DMS53 treated with DMSO at 0.1 percent for 48 hours (cell line): ENCODE results near the gene CYSTM1.

ENCODE experiments used
- DNase-seq: peaks from one replicate; lab custom pipeline; 2025; ENCODE audit not compliant: unreplicated experiment; lab: John Stamatoyannopoulos, UW

Gene CYSTM1, protein sequence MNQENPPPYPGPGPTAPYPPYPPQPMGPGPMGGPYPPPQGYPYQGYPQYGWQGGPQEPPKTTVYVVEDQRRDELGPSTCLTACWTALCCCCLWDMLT

GRCh38 chr5:140174465-140175366, at the start of gene CYSTM1:
TSS of gene CYSTM1 (plus strand) at chr5:140175188. CDS start at chr5:140194466, 19,278 bp downstream.
- DNase-seq = peak; percentile 92

- DNase-seq = no peak
These were observed 49.4 kb upstream of the CYSTM1 start, which contains the start of gene IGIP for GRCh38 chr5:140125637-140126036. TSS of gene IGIP (plus strand) at chr5:140125937. CDS start at chr5:140128477, 2,540 bp downstream.

DNA sequence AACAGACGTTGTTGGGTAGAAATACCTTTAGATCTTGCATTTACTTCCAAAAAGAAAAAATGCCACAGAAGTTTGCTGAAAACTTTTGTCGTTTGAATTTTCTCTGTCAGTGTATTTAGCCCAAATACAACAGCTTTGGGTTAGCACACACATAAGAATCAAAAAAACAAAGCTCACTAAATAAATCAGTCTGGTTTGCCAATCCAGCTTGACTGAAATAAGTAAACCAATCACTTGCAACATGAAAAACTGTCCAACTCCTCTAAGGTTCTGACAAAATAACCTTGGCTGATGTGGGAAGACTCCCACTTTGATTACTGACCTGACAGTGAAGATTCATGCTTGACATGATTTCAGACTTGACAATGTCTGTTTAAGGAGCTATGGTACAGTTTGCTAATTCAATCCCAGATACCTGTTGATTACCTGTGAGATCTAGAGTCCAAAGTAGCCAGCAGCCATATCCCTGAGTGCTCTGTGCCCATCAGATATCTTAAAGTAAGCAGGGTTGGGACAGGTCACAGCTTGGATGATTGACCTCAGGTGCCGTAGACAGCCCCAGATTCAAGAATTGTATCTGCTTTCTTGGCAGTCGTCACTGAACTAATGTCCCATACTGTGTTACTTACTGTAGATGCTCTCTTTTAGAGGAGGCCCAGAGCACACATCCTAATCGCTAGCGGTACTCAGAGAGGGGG, 48.5 kb upstream of the CYSTM1 start:
- DNase-seq = no peak

DNA sequence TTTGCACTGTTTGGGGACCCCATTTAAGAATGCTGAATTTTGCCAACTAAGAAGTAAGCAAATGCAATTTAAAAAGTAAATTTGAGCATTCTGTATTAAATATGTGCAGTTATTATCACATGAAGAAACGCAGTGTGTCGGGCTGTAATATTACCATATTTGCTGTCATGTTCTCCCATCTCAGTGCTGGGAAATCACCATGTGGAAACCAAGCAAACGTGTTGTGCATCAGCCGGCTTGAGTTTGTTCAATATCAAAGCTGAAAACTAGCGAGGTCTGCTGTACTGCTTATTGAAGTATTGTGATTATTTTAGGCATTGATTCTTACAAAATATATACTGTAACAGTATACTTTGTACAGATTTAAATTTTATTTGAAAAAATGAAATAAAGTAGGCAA, 46.6 kb upstream of the CYSTM1 start:
- no peak for DNase-seq

DNA sequence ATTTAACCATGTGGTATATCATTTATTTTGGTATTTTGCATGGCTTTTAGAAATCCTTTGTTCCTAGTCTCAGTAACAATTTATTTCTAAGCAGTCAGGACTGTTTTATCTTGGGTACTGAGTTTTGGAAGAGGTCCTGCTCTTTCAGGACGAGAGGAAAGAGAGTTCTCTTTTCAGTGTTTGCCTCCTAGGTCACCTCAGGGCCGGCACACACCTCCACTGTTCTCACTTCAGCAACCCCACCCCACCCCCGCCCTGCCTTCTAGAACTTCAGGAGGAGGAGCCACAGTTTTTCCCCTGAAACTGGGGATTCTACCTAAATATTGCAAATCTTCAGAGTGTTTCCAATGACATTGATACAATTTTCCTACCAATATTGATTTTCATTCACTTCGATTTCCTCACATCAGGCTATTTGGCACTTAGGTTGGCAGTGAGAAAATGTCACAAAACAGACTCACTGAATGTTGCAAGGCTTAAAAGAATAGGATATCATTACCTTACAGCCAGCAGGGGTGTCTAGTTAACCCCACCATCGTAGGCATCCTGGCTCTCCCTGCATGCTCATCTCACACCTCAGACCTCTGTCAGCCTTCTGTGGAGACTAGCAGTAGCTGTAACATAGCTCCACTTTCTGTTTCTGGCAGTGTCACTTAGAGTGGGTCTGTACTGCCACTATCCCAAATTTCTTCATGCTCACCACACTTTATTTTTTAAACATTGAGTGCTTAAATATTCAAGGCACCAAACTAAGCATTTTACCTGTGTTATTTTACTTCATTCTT, 43.8 kb upstream of the CYSTM1 start:
- DNase-seq = no peak

DNA sequence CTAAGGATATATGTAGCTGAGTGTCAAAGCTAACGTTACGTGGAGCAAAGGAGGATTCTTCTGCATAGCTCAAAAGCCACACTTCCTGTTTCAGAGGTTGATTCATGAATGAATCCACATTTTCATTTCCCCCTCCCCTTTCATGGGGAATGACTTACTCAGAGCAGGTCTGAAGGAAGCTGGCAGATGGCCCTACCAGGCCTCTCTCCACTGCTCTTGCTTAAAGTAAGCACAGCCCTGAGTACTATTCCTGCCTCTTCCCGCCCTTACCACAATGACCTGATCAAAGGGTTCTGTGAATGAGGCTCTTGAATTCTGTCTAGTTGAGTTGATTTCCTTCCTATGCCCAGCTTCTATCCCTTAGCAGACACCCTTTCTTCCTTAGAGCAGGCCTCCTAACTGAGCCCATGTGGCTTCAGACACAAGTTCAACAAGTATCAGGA, 43.0 kb upstream of the CYSTM1 start:
- DNase-seq = peak; percentile 18

GRCh38 chr5:140133514-140134167, 41.3 kb upstream of the CYSTM1 start:
- DNase-seq = no peak

DNA sequence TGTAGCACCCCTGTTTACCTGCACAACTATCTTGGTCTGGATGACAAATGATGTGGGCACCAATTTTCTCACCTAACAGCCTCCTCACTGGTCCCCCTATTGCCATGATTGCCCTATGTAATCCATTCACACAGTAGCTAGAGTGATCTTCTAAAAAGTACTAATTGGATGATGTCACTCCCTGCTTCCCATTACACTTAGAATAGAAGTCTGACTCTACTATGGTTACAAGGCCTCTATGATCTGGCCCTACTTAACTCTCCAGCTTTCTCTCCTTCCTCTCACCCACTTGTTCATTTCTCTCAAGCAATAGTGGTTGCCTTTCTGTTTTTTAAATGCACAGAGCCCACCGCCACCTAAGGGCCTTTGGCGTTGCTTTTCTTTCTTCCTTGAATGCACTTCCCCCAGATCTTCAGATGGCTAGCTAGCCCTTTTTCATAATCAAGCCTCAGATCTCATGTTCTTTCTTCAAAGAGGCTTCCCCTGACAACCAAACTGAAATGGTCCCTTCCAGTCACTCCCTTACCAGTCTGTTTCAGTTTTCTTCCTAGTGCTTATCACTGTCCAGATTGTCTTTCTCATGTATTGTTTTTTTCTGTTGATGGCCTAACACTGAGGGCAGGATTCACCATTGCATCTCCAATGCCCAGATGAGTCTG, 40.6 kb upstream of the CYSTM1 start:
- no peak for DNase-seq

GRCh38 chr5:140135127-140135526, 39.9 kb upstream of the CYSTM1 start:
- DNase-seq = no peak

GRCh38 chr5:140136624-140137023, 38.4 kb upstream of the CYSTM1 start:
- no peak for DNase-seq

- no peak for DNase-seq
These were observed 34.6 kb upstream of the CYSTM1 start for GRCh38 chr5:140140435-140140834.

DNA sequence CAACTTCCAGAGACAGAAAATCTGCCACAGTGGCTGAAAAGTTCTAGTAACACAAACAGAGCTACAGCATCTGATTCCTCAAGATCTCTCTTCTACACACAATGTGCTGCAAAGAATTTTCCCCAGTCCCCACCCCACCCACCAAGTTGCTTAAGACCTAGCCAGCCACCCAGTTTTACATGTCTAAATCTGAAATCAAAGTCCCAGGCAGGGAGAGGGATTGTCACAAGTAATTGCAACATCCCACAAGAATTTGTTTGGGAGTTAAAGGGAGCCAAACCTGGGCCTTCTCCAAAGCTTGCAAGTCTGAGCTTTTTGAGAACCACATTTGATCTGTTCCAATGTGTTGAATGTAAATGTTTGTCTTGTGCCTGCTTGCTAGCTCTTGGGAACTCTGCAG, 33.7 kb upstream of the CYSTM1 start:
- no peak for DNase-seq

GRCh38 chr5:140142246-140142645, 32.7 kb upstream of the CYSTM1 start:
- no peak for DNase-seq

DNA sequence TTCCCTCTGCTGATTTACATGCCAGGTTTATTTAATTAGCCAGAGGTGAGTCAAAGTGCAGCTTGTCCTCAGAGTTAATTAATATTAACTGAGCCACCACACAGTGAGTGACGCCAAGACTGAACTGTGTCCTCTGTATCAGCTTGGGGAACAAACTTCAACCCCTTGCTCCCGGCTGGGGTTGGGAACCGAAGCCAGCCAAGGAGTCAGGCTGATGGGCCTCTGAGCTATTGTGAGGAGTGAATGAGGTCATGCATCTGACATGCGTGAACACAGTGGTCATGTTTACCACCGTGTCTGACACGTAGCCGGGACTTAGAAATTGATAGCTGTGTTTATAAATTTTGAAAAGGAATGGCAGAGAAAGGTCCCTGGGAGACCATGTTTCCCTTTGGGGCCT, 32.1 kb upstream of the CYSTM1 start:
- DNase-seq = no peak

- DNase-seq = no peak
These were observed 31.3 kb upstream of the CYSTM1 start for GRCh38 chr5:140143521-140144258.

- no peak for DNase-seq
These were observed 29.7 kb upstream of the CYSTM1 start for GRCh38 chr5:140145256-140145655.

DNA sequence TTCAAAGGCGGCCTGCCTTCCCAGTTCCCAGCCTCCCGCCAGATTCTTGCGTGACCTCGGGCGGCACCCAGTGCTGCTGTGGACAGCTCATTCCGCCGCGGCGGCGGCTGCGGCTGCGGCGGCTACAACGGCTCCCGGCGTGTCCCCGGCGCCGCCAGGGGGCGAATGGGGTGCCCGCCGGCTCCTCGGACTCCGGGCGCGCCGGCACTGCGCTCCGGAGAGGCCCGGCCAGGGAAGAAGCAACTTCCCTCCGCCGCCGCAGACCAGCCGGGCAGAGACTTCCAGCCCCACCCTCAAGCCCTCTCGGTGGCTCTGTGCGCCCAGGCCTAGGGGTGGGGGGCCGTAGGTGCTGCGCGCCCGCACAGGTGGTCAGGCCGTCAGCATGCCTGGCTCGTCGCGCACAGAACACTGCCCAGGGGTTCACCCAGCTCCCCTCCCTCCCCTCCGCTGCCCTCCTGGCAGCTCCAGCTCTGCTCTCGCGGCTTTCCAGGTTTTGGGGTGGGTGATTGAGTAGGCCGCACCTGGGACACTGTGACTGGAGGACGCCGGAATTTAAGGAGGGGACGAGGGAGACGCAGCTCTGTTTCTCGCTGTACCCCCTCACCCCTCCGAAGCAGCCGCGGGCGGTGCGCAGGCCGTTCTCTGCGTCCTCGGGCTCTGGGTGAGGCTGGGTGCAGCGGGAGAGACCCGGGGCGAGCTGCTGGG, 29.0 kb upstream of the CYSTM1 start:
- no peak for DNase-seq

DNA sequence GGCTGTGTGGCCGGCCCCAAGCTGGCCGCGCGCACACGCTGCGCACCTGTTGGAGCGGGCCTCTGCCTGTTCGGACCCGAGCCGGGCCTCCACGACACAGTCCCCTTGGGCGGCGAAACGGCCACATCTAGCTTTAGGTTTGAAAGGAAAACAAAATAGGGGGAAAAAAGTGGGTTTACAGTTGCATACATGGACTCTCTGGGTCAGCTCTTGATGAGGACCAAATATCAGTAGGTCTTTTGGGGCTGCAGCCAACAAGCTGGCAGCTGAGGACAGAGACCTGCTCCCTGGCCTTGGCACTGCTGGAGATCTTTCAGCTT, 28.5 kb upstream of the CYSTM1 start:
- no peak for DNase-seq

DNA sequence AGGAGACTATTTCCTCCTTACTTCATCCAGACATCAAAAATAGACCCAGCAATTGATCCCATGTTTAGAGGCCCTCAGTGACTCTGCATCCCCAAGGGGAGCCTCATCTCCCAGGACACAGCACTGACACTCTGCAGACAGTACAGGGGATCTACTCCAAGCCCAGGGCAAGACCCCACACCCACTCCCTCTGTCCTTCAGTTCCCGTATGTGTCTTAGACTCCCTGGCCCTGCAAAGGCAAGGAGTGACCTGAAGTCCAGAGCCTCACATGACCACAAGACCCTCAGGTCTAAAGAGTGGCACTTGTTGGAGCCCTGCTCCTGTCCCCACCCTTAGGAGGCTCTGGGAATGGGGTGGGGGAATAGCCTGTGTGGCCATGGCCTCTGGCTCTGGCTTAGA, 27.5 kb upstream of the CYSTM1 start:
- DNase-seq = no peak
